Measurements from ENCODE around the gene NOP14. TPM values are rescaled to one million over a fixed set of nuclear protein-coding genes. Genes with fewer than 3 reads are reported as not detected.

Gene NOP14
- total and polyA plus RNA-seq, 7 donors, result 24.7 to 48.1 (median 44.4) TPM

GRCh38 chr4:3009422-3009821, 46.2 kb upstream of the NOP14 start:
- intact Hi-C loops (cut with DNase I), result no loop called here
- Histone ChIP-seq H3K9me3 (no peaks in the 10 kb centered on the region), H3K36me3 (ENCODE audit: insufficient read depth in 1 of 2, low read depth in 1 of 2) (no peaks in the 10 kb centered on the region), H3K27me3 (ENCODE audit: insufficient read depth in 3 of 3, low read length in 2 of 3) (no peaks in the 10 kb centered on the region), H3K4me1 (no peaks in the 10 kb centered on the region), H3K4me3 (no peak overlapping the region), H3K27ac (no peak overlapping the region)
- WGBS, 3 donors, result 81 to 85% (median 81%) methylated on average over 7 of the region's 7 CpGs
- ATAC-seq, result no peak
- TF ChIP-seq CTCF (IDR thresholded peaks at IDR 0.05), result no peak
- DNase-seq, result no peak

- no peak for ATAC-seq
- no peak overlapping the region for H3K27ac ChIP-seq
- no peak overlapping the region for H3K4me3 ChIP-seq
- no peaks in the 10 kb centered on the region for H3K36me3 ChIP-seq (ENCODE audit: insufficient read depth in 1 of 2, low read depth in 1 of 2)
- DNase-seq, result no peak
- WGBS, 3 donors, result 91 to 94% (median 93%) methylated on average over 2 of the region's 2 CpGs
- TF ChIP-seq CTCF (IDR thresholded peaks at IDR 0.05), result no peak
- no peaks in the 10 kb centered on the region for H3K4me1 ChIP-seq
- H3K9me3 ChIP-seq, result no peaks in the 10 kb centered on the region
- no peaks in the 10 kb centered on the region for H3K27me3 ChIP-seq (ENCODE audit: insufficient read depth in 3 of 3, low read length in 2 of 3)
- intact Hi-C loops (cut with DNase I), result no loop called here
Observed at GRCh38 chr4:3007724-3008123, 44.5 kb upstream of the NOP14 start.

GRCh38 chr4:2996415-2996814, 33.2 kb upstream of the NOP14 start:
- Histone ChIP-seq H3K27me3 (ENCODE audit: insufficient read depth in 3 of 3, low read length in 2 of 3) (no peaks in the 10 kb centered on the region), H3K4me1 (no peaks in the 10 kb centered on the region), H3K36me3 (ENCODE audit: insufficient read depth in 1 of 2, low read depth in 1 of 2) (no peaks in the 10 kb centered on the region), H3K4me3 (no peak overlapping the region), H3K9me3 (no peaks in the 10 kb centered on the region), H3K27ac (no peak overlapping the region)
- WGBS, 3 donors, result 94 to 96% (median 96%) methylated on average over 4 of the region's 4 CpGs
- DNase-seq (no peak), ATAC-seq (no peak)
- TF ChIP-seq CTCF (IDR thresholded peaks at IDR 0.05), result no peak
- intact Hi-C loops (cut with DNase I), result no loop called here

GRCh38 chr4:2995546-2996265, 32.5 kb upstream of the NOP14 start:
- no peaks in the 10 kb centered on the region for H3K36me3 ChIP-seq (ENCODE audit: insufficient read depth in 1 of 2, low read depth in 1 of 2)
- no peak overlapping the region for H3K4me3 ChIP-seq
- 65 to 81% (median 74%) methylated on average over 4 of the region's 4 CpGs for WGBS, 3 donors
- no peak overlapping the region for H3K27ac ChIP-seq
- intact Hi-C loops (cut with DNase I), result no loop called here
- no peak for DNase-seq
- no peak for ATAC-seq
- H3K9me3 ChIP-seq, result no peaks in the 10 kb centered on the region
- no peaks in the 10 kb centered on the region for H3K4me1 ChIP-seq
- H3K27me3 ChIP-seq (ENCODE audit: insufficient read depth in 3 of 3, low read length in 2 of 3), result no peaks in the 10 kb centered on the region
- no peak for TF ChIP-seq CTCF (IDR thresholded peaks at IDR 0.05)

GRCh38 chr4:2994917-2995316, 31.7 kb upstream of the NOP14 start:
- Histone ChIP-seq H3K9me3 (no peaks in the 10 kb centered on the region), H3K4me3 (no peak overlapping the region), H3K27ac (no peak overlapping the region), H3K36me3 (ENCODE audit: insufficient read depth in 1 of 2, low read depth in 1 of 2) (no peaks in the 10 kb centered on the region), H3K4me1 (no peaks in the 10 kb centered on the region), H3K27me3 (ENCODE audit: insufficient read depth in 3 of 3, low read length in 2 of 3) (no peaks in the 10 kb centered on the region)
- ATAC-seq (no peak), DNase-seq (no peak)
- no peak for TF ChIP-seq CTCF (IDR thresholded peaks at IDR 0.05)
- 97 to 99% (median 98%) methylated on average over 4 of the region's 4 CpGs for WGBS, 3 donors
- intact Hi-C loops (cut with DNase I), result no loop called here

Data from psoas muscle (tissue), 8 donors.